ENCODE data around the gene GLIS1.

GLIS1 gene

GRCh38 chr1:53539226-53539625 lies 199.7 kb downstream of the GLIS1 start:
- Histone ChIP-seq H3K4me3 (ENCODE audit: low read depth, low read length) (no peak overlapping the region), H3K27ac (no peak overlapping the region), H3K27me3 (replicated peaks) (no peaks in the 10 kb centered on the region), H3K36me3 (replicated peaks) (no peaks in the 10 kb centered on the region)
- DNase-seq = no peak
- no peak for TF ChIP-seq CTCF (IDR thresholded peaks at IDR 0.05; ENCODE audit: low read depth, low read length, missing control alignments)
- in situ Hi-C loops (cut with HindIII; ENCODE audit: low pct_ligation_motif_present, low sequenced_read_pairs) = no loop called here

- no peak for TF ChIP-seq CTCF (IDR thresholded peaks at IDR 0.05; ENCODE audit: low read depth, low read length, missing control alignments)
- in situ Hi-C loops (cut with HindIII; ENCODE audit: low pct_ligation_motif_present, low sequenced_read_pairs) = no loop called here
- H3K27me3 ChIP-seq (replicated peaks) = no peaks in the 10 kb centered on the region
- no peak for DNase-seq
- no peak overlapping the region for H3K27ac ChIP-seq
- no peaks in the 10 kb centered on the region for H3K36me3 ChIP-seq (replicated peaks)
- no peak overlapping the region for H3K4me3 ChIP-seq (ENCODE audit: low read depth, low read length)
These were observed 202.4 kb downstream of the GLIS1 start for GRCh38 chr1:53536606-53537005.

- H3K4me3 ChIP-seq (ENCODE audit: low read depth, low read length) = no peak overlapping the region
- TF ChIP-seq CTCF (IDR thresholded peaks at IDR 0.05; ENCODE audit: low read depth, low read length, missing control alignments) = no peak
- peak; percentile 19 for DNase-seq
- no peaks in the 10 kb centered on the region for H3K27me3 ChIP-seq (replicated peaks)
- H3K27ac ChIP-seq = no peak overlapping the region
- in situ Hi-C loops (cut with HindIII; ENCODE audit: low pct_ligation_motif_present, low sequenced_read_pairs) = no loop called here
- H3K36me3 ChIP-seq (replicated peaks) = no peaks in the 10 kb centered on the region
These were observed 203.1 kb downstream of the GLIS1 start for GRCh38 chr1:53535846-53536245.

GRCh38 chr1:53535226-53535625 lies 203.7 kb downstream of the GLIS1 start:
- no peak for TF ChIP-seq CTCF (IDR thresholded peaks at IDR 0.05; ENCODE audit: low read depth, low read length, missing control alignments)
- in situ Hi-C loops (cut with HindIII; ENCODE audit: low pct_ligation_motif_present, low sequenced_read_pairs) = no loop called here
- Histone ChIP-seq H3K36me3 (replicated peaks) (no peaks in the 10 kb centered on the region), H3K27me3 (replicated peaks) (no peaks in the 10 kb centered on the region), H3K4me3 (ENCODE audit: low read depth, low read length) (no peak overlapping the region), H3K27ac (no peak overlapping the region)
- no peak for DNase-seq

- H3K36me3 ChIP-seq (replicated peaks) = no peaks in the 10 kb centered on the region
- in situ Hi-C loops (cut with HindIII; ENCODE audit: low pct_ligation_motif_present, low sequenced_read_pairs) = no loop called here
- no peak for TF ChIP-seq CTCF (IDR thresholded peaks at IDR 0.05; ENCODE audit: low read depth, low read length, missing control alignments)
These were observed 206.1 kb downstream of the GLIS1 start for GRCh38 chr1:53532912-53533311.

GRCh38 chr1:53532377-53532776 lies 206.6 kb downstream of the GLIS1 start:
- in situ Hi-C loops (cut with HindIII; ENCODE audit: low pct_ligation_motif_present, low sequenced_read_pairs) = no loop called here
- no peak overlapping the region for H3K27ac ChIP-seq
- DNase-seq = no peak
- no peaks in the 10 kb centered on the region for H3K27me3 ChIP-seq (replicated peaks)
- H3K36me3 ChIP-seq (replicated peaks) = no peaks in the 10 kb centered on the region
- H3K4me3 ChIP-seq (ENCODE audit: low read depth, low read length) = no peak overlapping the region
- no peak for TF ChIP-seq CTCF (IDR thresholded peaks at IDR 0.05; ENCODE audit: low read depth, low read length, missing control alignments)

More at GRCh38 chr1:53532912-53533311, 206.1 kb downstream of the GLIS1 start:
- Histone ChIP-seq H3K27ac (no peak overlapping the region), H3K4me3 (ENCODE audit: low read depth, low read length) (no peak overlapping the region), H3K27me3 (replicated peaks) (no peaks in the 10 kb centered on the region)
- no peak for DNase-seq
